HG03442 (cell line): ENCODE data around the gene SIN3B.
"Not testable (repeated sequence)": the region's sequence is repeated elsewhere in the genome, so short reads cannot be mapped to it uniquely, and the experiment has no call there.

Experiments
- ATAC-seq: cut with Tn5 transposase; IDR thresholded peaks from one replicate; pipeline ENCODE4 v1.9.1; 2021; ENCODE audit warnings: mild to moderate bottlenecking, moderate library complexity; ENCODE audit not compliant: unreplicated experiment

SIN3B gene, protein sequence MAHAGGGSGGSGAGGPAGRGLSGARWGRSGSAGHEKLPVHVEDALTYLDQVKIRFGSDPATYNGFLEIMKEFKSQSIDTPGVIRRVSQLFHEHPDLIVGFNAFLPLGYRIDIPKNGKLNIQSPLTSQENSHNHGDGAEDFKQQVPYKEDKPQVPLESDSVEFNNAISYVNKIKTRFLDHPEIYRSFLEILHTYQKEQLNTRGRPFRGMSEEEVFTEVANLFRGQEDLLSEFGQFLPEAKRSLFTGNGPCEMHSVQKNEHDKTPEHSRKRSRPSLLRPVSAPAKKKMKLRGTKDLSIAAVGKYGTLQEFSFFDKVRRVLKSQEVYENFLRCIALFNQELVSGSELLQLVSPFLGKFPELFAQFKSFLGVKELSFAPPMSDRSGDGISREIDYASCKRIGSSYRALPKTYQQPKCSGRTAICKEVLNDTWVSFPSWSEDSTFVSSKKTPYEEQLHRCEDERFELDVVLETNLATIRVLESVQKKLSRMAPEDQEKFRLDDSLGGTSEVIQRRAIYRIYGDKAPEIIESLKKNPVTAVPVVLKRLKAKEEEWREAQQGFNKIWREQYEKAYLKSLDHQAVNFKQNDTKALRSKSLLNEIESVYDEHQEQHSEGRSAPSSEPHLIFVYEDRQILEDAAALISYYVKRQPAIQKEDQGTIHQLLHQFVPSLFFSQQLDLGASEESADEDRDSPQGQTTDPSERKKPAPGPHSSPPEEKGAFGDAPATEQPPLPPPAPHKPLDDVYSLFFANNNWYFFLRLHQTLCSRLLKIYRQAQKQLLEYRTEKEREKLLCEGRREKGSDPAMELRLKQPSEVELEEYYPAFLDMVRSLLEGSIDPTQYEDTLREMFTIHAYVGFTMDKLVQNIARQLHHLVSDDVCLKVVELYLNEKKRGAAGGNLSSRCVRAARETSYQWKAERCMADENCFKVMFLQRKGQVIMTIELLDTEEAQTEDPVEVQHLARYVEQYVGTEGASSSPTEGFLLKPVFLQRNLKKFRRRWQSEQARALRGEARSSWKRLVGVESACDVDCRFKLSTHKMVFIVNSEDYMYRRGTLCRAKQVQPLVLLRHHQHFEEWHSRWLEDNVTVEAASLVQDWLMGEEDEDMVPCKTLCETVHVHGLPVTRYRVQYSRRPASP

GRCh38 chr19:16829010-16829821 is at the start of gene SIN3B:
TSS of gene SIN3B (plus strand) at chr19:16829398. CDS start at chr19:16829421, 23 bp downstream.
- peak; percentile 64 for ATAC-seq

GRCh38 chr19:16779539-16780163 is 49.5 kb upstream of the SIN3B start:
- no peak for ATAC-seq

DNA sequence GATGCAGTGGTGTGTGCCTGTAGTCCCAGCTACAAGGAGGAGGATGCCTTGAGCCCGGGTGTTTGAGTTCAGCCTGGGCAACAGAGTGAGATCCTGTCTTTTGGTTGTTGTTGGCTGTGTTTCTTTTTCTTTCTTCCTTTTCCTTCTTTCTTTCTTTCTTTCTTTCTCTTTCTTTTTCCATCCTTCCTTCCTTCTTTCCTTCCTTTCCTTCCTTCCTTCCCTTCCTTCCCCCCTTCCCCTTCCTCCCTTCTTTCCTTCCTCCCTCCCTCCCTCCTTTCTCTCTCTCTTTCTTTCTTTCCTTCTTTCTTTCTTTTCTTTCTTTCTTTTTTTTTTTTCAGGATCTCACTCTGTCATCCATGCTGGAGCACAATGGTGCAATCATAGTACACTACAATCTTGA is 46.5 kb upstream of the SIN3B start:
- no peak for ATAC-seq

GRCh38 chr19:16788479-16788878 is 40.7 kb upstream of the SIN3B start:
- no peak for ATAC-seq

DNA sequence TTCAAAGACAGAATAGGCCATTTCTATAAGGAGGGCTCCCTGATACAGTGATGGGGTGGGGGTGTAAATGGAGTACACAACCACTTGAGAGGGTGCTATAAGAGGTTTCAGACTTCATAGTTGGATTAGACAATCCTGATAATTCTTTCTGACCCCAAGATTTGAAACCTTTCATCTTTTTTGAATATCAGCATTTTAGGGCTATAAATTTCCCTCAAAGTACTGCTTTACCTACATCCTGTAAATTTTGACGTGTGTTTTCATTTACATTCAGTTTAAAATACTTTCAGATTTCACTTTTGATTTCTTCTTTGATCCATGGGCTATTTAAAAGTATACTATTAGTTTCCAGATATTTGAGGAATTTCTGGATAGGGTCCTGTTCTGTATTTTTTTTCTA is 40.0 kb upstream of the SIN3B start:
- no peak for ATAC-seq

- no peak for ATAC-seq
These were observed 39.1 kb upstream of the SIN3B start for GRCh38 chr19:16790051-16790450.

DNA sequence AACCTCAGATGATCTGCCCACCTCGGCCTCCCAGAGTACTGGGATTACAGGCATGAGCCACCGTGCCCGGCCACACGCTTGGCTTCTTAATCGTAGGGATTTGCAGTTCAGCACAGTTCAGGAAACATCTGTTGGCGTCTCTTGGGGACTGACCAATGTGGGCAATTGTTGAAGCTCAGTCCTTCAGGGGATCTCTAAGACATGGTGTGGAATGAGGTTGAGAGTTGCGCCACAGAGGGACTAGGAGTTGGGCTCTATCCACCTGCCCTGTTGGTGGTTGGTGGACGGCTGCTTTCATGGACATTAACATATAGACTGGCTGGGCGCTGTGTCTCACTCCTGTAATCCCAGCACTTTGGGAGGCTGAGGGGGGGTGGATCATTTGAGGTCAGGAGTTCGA is 37.3 kb upstream of the SIN3B start:
- ATAC-seq, result no peak

DNA sequence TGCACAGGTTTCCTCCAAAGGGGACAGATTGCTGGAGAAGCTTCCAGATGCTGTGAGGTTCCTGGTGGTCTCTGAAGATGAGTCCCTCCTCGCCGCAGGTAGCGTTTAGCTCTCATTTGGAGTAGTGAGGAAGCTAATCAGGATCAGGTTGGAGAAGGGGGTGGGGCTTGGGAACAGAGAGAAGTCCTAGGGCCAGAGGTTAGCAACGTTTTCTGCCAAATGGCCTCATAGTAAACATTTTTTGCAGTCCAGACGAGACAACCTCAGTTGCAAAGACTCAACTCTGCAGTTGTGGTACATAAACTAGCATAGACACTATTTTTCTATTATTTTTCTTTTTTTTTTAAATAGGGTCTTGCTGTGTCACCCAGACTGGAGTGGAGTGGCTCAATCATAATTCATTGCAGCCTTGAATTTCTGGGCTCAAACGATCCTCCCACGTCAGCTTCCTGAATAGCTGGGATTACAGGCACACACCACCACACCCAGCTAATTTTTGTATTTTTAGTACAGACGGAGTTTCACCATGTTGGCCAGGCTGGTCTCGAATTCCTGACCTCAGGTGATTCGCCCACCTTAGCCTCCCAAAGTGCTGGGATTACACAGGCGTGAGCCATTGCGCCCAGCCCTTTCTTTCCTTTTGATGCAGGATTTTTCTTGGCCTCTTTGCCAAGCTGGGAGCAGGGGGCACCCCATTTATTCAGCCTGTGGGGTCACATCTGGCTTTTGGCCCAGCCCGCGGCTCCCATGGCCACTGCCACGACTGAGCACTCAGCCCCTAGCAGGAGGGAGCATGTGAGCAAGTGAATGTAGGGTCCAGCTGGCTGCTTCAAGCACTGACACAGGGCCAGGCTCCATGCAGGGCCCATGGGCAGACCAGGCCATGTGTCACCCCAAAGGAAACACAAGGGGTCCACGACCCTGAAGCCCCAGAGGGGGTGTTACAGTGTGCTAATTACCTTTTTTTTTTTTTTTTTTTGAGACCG is 34.4 kb upstream of the SIN3B start:
- no peak for ATAC-seq

- ATAC-seq, result no peak
These were observed 33.5 kb upstream of the SIN3B start for GRCh38 chr19:16795731-16796130.

- ATAC-seq, result no peak
These were observed 31.3 kb upstream of the SIN3B start for GRCh38 chr19:16797876-16798275.

DNA sequence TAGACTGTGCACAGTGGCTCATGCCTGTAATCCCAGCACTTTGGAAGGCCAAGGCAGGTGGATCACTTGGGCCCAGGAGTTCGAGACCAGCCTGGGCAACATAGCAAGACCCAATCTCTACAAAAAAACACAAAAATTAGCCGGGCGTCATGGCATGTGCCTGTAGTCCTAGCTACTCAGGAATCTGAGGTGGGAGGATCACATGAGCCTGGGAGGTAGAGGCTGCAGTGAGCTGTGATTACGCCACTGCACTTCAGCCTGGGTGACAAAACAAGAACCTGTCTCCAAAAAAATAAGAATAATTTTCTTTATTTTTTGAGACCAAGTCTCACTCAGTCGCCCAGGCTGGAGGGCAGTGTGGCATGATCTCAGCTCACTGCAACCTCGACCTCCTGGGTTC is 30.9 kb upstream of the SIN3B start:
- ATAC-seq, result not testable (repeated sequence)

- no peak for ATAC-seq
These were observed 29.5 kb upstream of the SIN3B start for GRCh38 chr19:16799740-16800139.

DNA sequence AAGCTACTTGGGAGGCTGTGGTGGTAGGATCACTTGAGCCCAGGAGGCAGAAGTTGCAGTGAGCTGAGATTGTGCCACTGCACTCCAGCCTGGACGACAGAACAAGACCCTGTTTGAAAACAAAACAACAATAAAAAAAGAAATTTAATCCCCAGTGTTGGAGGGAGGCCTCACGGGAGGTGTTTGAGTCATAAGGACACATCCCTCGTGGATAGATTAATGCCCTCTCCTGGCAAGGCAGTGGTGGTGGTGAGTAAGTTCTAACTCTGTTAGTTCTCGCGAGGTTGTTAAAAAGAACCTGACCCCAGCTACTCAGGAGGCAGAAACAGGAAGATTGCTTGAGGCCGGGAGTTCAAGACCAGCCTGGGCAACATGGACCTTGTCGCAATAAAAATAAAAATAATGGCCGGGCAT is 27.6 kb upstream of the SIN3B start:
- no peak for ATAC-seq

DNA sequence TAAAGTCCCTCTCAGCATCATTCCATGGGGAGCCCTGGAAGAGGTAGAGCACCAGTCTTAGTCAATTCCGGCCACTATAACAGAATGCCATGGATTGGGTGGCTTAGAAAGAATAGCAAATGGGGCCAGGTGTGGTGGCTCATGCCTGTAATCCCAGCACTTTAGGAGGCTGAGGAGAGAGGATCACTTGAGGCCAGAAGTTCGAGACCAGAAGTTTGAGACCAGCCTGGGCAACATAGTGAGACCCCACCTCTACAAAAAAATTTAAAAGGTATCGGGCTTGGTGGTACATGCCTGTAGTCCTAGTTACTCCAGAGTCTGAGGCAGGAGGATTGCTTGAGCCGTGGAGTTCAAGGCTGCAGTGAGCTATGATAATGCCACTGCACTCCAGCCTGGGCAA is 25.0 kb upstream of the SIN3B start:
- ATAC-seq, result no peak

- no peak for ATAC-seq
These were observed 21.5 kb upstream of the SIN3B start for GRCh38 chr19:16807549-16808284.

GRCh38 chr19:16814526-16815100 is 14.6 kb upstream of the SIN3B start:
- ATAC-seq, result no peak

DNA sequence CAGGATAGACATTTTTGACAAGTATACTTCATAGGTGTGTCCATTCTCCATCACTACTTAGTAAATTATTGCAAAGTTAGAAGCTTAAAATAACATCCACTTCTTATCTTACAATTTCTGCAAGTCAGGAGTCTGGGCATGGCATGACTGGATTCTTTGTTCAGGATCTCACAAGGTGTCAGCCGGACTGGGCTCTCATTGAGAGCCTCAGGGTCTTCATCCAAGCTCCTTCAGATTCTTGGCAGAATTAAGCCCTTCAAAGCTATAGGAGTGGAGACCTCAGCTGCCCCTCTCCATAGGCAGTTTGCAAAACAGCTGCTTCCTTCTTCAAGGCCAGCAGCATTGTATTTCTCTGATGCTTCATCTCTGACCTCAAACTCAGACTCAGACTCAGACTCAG is 9.1 kb upstream of the SIN3B start:
- ATAC-seq, result no peak

GRCh38 chr19:16821081-16821480 is 8.1 kb upstream of the SIN3B start:
- no peak for ATAC-seq
